Mammary epithelial cell (primary cell): Measurements from ENCODE around the gene SLC35G2.
"Not testable (repeated sequence)": the region's sequence is repeated elsewhere in the genome, so short reads cannot be mapped to it uniquely, and the experiment has no call there.

ENCODE experiments used
- EZH2 ChIP-seq: IDR thresholded peaks from 2 replicates; pipeline ENCODE4 v1.6.1; 2012; ENCODE audit warnings: low read length, inconsistent platforms, borderline replicate concordance
- TF ChIP-seq, protein P1 (sequence below), 2 donors: IDR thresholded peaks in 1 of 2; conservative IDR thresholded peaks in 1 of 2; 2 replicates each; pipeline ENCODE4 v1.5.1; 2011 to 2012; ENCODE audit warnings: inconsistent platforms in 2 of 2, low read length in 2 of 2, mild to moderate bottlenecking in 2 of 2, control low read depth in 1 of 2, low read depth in 1 of 2; ENCODE audit not compliant: insufficient read depth in 1 of 2; ENCODE audit errors: extremely low read depth in 1 of 2

DNA sequence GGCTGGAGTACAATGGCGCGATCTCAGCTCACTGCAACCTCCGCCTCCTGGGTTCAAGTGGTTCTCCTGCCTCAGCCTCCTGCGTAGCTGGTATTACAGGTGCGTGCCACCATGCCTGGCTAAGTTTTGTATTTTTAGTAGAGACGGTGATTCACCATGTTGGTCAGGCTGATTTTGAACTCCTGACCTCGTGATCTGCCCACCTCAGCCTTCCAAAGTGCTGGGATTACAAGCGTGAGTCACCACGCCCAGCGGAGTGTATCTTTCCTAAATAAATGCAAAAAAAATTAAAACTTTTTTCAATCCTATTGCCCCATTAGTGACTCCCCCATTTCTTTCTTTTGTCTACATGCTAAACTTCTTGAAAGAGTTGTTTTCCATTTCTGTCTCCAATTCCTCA lies 17.8 kb upstream of the SLC35G2 start:
- not testable (repeated sequence) for TF ChIP-seq EZH2
- TF ChIP-seq, protein P1, sequence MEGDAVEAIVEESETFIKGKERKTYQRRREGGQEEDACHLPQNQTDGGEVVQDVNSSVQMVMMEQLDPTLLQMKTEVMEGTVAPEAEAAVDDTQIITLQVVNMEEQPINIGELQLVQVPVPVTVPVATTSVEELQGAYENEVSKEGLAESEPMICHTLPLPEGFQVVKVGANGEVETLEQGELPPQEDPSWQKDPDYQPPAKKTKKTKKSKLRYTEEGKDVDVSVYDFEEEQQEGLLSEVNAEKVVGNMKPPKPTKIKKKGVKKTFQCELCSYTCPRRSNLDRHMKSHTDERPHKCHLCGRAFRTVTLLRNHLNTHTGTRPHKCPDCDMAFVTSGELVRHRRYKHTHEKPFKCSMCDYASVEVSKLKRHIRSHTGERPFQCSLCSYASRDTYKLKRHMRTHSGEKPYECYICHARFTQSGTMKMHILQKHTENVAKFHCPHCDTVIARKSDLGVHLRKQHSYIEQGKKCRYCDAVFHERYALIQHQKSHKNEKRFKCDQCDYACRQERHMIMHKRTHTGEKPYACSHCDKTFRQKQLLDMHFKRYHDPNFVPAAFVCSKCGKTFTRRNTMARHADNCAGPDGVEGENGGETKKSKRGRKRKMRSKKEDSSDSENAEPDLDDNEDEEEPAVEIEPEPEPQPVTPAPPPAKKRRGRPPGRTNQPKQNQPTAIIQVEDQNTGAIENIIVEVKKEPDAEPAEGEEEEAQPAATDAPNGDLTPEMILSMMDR (conservative IDR thresholded peaks at IDR 0.05 in 1 of 2, IDR thresholded peaks at IDR 0.05 in 1 of 2; ENCODE audit: extremely low read depth in 1 of 2, insufficient read depth in 1 of 2, low read depth in 1 of 2, low read length in 2 of 2) = not testable (repeated sequence)
